Right renal cortex interstitium (tissue), 3 donors: ENCODE results near the gene FAM9B. TPM values are rescaled to one million over a fixed set of nuclear protein-coding genes. Genes with fewer than 3 reads are reported as not detected.

Experiments
- DNase-seq, 3 donors: peaks; one replicate each; pipeline ENCODE4 v3.0.0-alpha.2; 2013; ENCODE audit warnings: low read depth in 3 of 3, low spot score in 2 of 3
- polyA plus RNA-seq, 3 donors: library from polyadenylated mRNA; unstranded; fragments of 120-200 nt; gene quantifications; one replicate each; pipeline ENCODE4 v1.2.1, GENCODE V29; 2013; ENCODE audit not compliant: insufficient read length in 3 of 3

Gene FAM9B
- polyA plus RNA-seq, 3 donors = 0.17 to 0.24 TPM; not detected in 1

DNA sequence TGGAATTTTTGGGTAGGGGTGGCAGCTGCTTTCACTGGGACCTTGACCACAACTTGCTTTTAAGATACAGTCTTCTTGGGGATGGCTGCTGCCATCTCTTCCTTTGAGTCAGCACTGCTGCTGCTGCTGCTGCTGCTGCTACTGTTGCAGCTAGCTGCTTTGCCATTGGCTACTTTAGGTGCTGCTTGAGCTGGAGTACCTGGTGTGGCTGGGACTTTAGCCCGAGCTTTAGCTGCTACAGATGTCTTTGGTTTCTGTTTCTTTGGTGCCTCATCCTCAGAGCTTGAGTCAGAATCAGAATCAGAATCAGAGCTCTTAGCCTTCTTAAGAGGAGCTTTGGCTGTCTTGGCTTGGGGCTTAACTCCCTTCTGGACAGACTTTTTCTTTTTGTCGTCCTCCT lies 52.2 kb downstream of the FAM9B start:
- no peak for DNase-seq

DNA sequence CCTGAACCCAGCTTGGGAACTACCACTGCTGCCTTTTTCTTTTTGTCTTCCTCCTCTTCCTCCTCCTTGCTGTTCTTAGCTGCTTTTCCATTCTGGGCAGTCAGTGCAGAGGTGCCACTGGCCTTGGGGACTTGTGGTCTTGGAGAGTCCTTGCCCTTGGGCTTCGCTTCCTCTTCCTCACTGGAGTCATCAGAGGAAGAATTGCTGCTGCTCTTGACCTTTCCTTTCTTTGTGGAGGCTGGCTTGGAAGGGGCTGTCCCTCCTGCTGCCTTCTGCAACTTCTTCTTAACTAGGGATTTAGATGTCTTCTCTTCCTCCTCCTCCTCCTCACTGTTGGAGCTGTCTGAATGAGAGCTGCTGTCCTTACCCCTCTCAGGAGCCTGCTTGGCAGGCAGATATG lies 53.2 kb downstream of the FAM9B start:
- DNase-seq = no peak

Other genes with a start within 250 kb of the FAM9B start
- gene FAM9A, start 232.7 kb downstream of the FAM9B start, polyA plus RNA-seq = not detected